ENCODE data around the gene SMG9. TPM values are rescaled to one million over a fixed set of nuclear protein-coding genes. Genes with fewer than 3 reads are reported as not detected.

The SMG9 gene
- total RNA-seq, 1 experiment from 2014 or later, result 52.2 TPM

DNA sequence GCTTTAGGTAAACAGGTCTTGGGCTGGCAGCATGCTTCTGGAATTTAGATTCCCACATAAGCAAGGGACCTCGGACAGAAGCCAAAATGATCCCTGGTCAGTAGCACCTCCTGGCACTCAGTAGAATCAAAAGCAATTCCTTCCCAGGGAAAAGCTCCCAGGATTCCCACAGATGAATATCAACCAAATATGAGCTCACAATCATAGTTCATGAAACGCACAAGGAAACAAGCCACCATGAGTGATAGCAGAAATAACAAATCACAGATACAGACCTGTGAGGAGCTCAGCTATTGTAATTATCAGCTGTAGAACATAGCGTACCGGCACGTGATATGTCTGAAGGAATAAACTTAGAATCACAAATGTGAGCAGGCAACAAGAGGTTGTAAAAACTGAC, 63.0 kb downstream of the SMG9 start:
- no peak overlapping the region for H2BK15ac ChIP-seq (ENCODE audit: low read depth, low read length)
- H3K9ac ChIP-seq (ENCODE audit: extremely low read depth, insufficient read length, low read length), result no peak overlapping the region
- DNase-seq, result no peak
- TF ChIP-seq, protein P1, sequence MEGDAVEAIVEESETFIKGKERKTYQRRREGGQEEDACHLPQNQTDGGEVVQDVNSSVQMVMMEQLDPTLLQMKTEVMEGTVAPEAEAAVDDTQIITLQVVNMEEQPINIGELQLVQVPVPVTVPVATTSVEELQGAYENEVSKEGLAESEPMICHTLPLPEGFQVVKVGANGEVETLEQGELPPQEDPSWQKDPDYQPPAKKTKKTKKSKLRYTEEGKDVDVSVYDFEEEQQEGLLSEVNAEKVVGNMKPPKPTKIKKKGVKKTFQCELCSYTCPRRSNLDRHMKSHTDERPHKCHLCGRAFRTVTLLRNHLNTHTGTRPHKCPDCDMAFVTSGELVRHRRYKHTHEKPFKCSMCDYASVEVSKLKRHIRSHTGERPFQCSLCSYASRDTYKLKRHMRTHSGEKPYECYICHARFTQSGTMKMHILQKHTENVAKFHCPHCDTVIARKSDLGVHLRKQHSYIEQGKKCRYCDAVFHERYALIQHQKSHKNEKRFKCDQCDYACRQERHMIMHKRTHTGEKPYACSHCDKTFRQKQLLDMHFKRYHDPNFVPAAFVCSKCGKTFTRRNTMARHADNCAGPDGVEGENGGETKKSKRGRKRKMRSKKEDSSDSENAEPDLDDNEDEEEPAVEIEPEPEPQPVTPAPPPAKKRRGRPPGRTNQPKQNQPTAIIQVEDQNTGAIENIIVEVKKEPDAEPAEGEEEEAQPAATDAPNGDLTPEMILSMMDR (conservative IDR thresholded peaks at IDR 0.05), result no peak
- H3K4ac ChIP-seq (ENCODE audit: low read depth, low read length), result no peak overlapping the region
- H3K79me2 ChIP-seq (ENCODE audit: insufficient read depth, low read length), result no peaks in the 10 kb centered on the region
- H2BK5ac ChIP-seq (ENCODE audit: insufficient read length, low read length), result no peak overlapping the region
- H2BK120ac ChIP-seq (ENCODE audit: low read depth, low read length, poor library complexity, severe bottlenecking), result no peak overlapping the region
- no peaks in the 10 kb centered on the region for H3K23me2 ChIP-seq (ENCODE audit: insufficient read length, low read depth, low read length, poor library complexity, severe bottlenecking)
- no peak overlapping the region for H2BK20ac ChIP-seq (ENCODE audit: low read depth, low read length, poor library complexity, severe bottlenecking)
- H3K23ac ChIP-seq (ENCODE audit: insufficient read length, low read depth, low read length), result no peak overlapping the region
- H3K9me3 Mint-ChIP-seq, result peaks cover 6 to 24% of the 10 kb centered on the region in 2 experiments; a peak in 4 of 5 replicates
- H3K56ac ChIP-seq (ENCODE audit: insufficient read length, low read depth, low read length), result no peak overlapping the region
- peaks cover 8 to 15% of the 10 kb centered on the region in 2 experiments for H3K4me1 Mint-ChIP-seq
- no peak overlapping the region for H3K14ac ChIP-seq (ENCODE audit: insufficient read depth, low read length)
- H4K5ac ChIP-seq (ENCODE audit: insufficient read length, low read depth, low read length), result no peak overlapping the region
- H4K8ac ChIP-seq (replicated peaks; ENCODE audit: insufficient read length, low read depth, low read length), result no peak overlapping the region
- no peak overlapping the region for H3K27ac ChIP-seq (ENCODE audit: insufficient read length, low read depth, low read length)
- no peak overlapping the region for H3K4me3 Mint-ChIP-seq
- no peak overlapping the region for H4K91ac ChIP-seq (ENCODE audit: insufficient read length, low read depth, low read length)
- H3K79me1 ChIP-seq (ENCODE audit: insufficient read depth, low read depth, low read length, poor library complexity, severe bottlenecking), result no peaks in the 10 kb centered on the region
- H3K36me3 Mint-ChIP-seq (ENCODE audit: insufficient read depth in 1 of 3, low read depth in 3 of 3), result peaks cover 0 to 2% (median 0%) of the 10 kb centered on the region in 3 experiments; a peak in 1 of 7 replicates
- no peak overlapping the region for H2BK12ac ChIP-seq (ENCODE audit: insufficient read length, low read depth, low read length)
- H3K9me3 ChIP-seq (ENCODE audit: control insufficient read depth, low read depth, low read length), result no peaks in the 10 kb centered on the region
- no peak overlapping the region for H3K4me2 ChIP-seq (ENCODE audit: insufficient read depth, insufficient read length, low read length)
- no peak overlapping the region for H3T11ph ChIP-seq (ENCODE audit: low read length)
- H2AK5ac ChIP-seq (ENCODE audit: insufficient read length, low read length), result no peak overlapping the region
- WGBS (ENCODE audit: extremely low coverage, insufficient read length, low lambda C conversion rate), result no CpG with 5 or more reads among the region's 5 CpGs
- H4K20me1 ChIP-seq (ENCODE audit: control insufficient read depth, insufficient read depth, insufficient read length), result no peaks in the 10 kb centered on the region
- no peaks in the 10 kb centered on the region; the same call in 1 of the 2 replicates for H3K4me1 ChIP-seq (ENCODE audit: insufficient read depth, low read length)
- H3K27me3 Mint-ChIP-seq (ENCODE audit: low read depth), result peaks cover 29% of the 10 kb centered on the region
- H2AFZ ChIP-seq (ENCODE audit: low read length), result no peak overlapping the region
- H3K27ac Mint-ChIP-seq, result no peak overlapping the region
- H3K18ac ChIP-seq (ENCODE audit: insufficient read length, low read depth, low read length), result no peak overlapping the region
- no peaks in the 10 kb centered on the region for H3K27me3 ChIP-seq (ENCODE audit: insufficient read depth, low read length)

Measured in H9 (cell line).